ENCODE measurements around the gene MAD1L1. TPM values are rescaled to one million over a fixed set of nuclear protein-coding genes. Genes with fewer than 3 reads are reported as not detected.

Gene MAD1L1
- total and polyA plus RNA-seq, 10 donors: 47.3 to 118 (median 68.2) TPM

GRCh38 chr7:2274666-2275065, 41.9 kb upstream of the MAD1L1 start:
- intact Hi-C loops (cut with DNase I; ENCODE audit: low total_unique reads): no loop called here
- peaks cover 6 to 34% (median 20%) of the 10 kb centered on the region in 6 donors for H3K4me1 ChIP-seq
- no peaks in the 10 kb centered on the region for H3K27me3 ChIP-seq (replicated peaks in 1 of 7)
- no peak overlapping the region for H3K4me3 ChIP-seq
- WGBS, 5 donors: 78 to 96% (median 93%) methylated on average over 4 to 7 of the region's 7 CpGs
- H3K36me3 ChIP-seq: peaks cover 0 to 89% (median 59%) of the 10 kb centered on the region in 6 donors
- no peaks in the 10 kb centered on the region for H3K9me3 ChIP-seq
- TF ChIP-seq POLR2AphosphoS5 (IDR thresholded peaks at IDR 0.05) (peak in 1 of 3 donors; percentile 22), CTCF (IDR thresholded peaks at IDR 0.05 in 8 of 11, conservative IDR thresholded peaks at IDR 0.05 in 3 of 11) (no peak), POLR2A (IDR thresholded peaks at IDR 0.05) (no peak)
- DNase-seq: no peak
- H3K27ac ChIP-seq: no peak overlapping the region

- Histone ChIP-seq H3K27ac (no peak overlapping the region), H3K4me3 (no peak overlapping the region), H3K9me3 (no peaks in the 10 kb centered on the region), H3K4me1 (peaks cover 8 to 33% (median 20%) of the 10 kb centered on the region in 6 donors), H3K27me3 (replicated peaks in 1 of 7) (no peaks in the 10 kb centered on the region), H3K36me3 (peaks cover 0 to 90% (median 59%) of the 10 kb centered on the region in 6 donors)
- peak in 2 of 3 donors; percentile 22 to 68 for TF ChIP-seq POLR2AphosphoS5 (IDR thresholded peaks at IDR 0.05)
- no peak for TF ChIP-seq POLR2A (IDR thresholded peaks at IDR 0.05)
- intact Hi-C loops (cut with DNase I; ENCODE audit: low total_unique reads): no loop called here
- no peak for DNase-seq
- WGBS, 5 donors: 89 to 96% (median 92%) methylated on average over 20 of the region's 20 CpGs
These were observed 41.1 kb upstream of the MAD1L1 start for GRCh38 chr7:2273866-2274265.

- H3K36me3 ChIP-seq: peaks cover 0 to 78% (median 54%) of the 10 kb centered on the region in 6 donors
- intact Hi-C loops (cut with DNase I; ENCODE audit: low total_unique reads): no loop called here
- peak in 2 of 3 donors; percentile 2 to 6 for TF ChIP-seq POLR2AphosphoS5 (IDR thresholded peaks at IDR 0.05)
- no peak for TF ChIP-seq POLR2A (IDR thresholded peaks at IDR 0.05)
- H3K4me3 ChIP-seq: no peak overlapping the region
- H3K4me1 ChIP-seq: peaks cover 8 to 33% (median 20%) of the 10 kb centered on the region in 6 donors
- H3K9me3 ChIP-seq: no peaks in the 10 kb centered on the region
- WGBS, 5 donors: 80 to 91% (median 86%) methylated on average over 8 to 9 of the region's 9 CpGs
- H3K27ac ChIP-seq: peak overlapping the region in 6 of 8 donors; percentile 46 to 81 (median 68)
- no peak for DNase-seq
- H3K27me3 ChIP-seq (replicated peaks in 1 of 7): no peaks in the 10 kb centered on the region
These were observed 39.3 kb upstream of the MAD1L1 start for GRCh38 chr7:2272031-2272430.

- no peak overlapping the region for H3K4me3 ChIP-seq
- no peaks in the 10 kb centered on the region for H3K9me3 ChIP-seq
- H3K4me1 ChIP-seq: peaks cover 8 to 36% (median 20%) of the 10 kb centered on the region in 6 donors
- H3K36me3 ChIP-seq: peaks cover 0 to 78% (median 52%) of the 10 kb centered on the region in 6 donors
- intact Hi-C loops (cut with DNase I; ENCODE audit: low total_unique reads): no loop called here
- H3K27me3 ChIP-seq (replicated peaks in 1 of 7): no peaks in the 10 kb centered on the region
- DNase-seq: no peak
- 72 to 80% (median 78%) methylated on average over 24 to 27 of the region's 27 CpGs for WGBS, 5 donors
- TF ChIP-seq POLR2A (IDR thresholded peaks at IDR 0.05) (no peak), CTCF (IDR thresholded peaks at IDR 0.05 in 8 of 11, conservative IDR thresholded peaks at IDR 0.05 in 3 of 11) (no peak), POLR2AphosphoS5 (IDR thresholded peaks at IDR 0.05) (peak in 2 of 3 donors; percentile 42 to 57)
- peak overlapping the region in 6 of 8 donors; percentile 46 to 81 (median 68) for H3K27ac ChIP-seq
These were observed 38.7 kb upstream of the MAD1L1 start for GRCh38 chr7:2271273-2272026.

- no peak for TF ChIP-seq POLR2A (IDR thresholded peaks at IDR 0.05)
- TF ChIP-seq CTCF (IDR thresholded peaks at IDR 0.05 in 8 of 11, conservative IDR thresholded peaks at IDR 0.05 in 3 of 11): no peak
- no peak for TF ChIP-seq POLR2AphosphoS5 (IDR thresholded peaks at IDR 0.05)
- Histone ChIP-seq H3K4me3 (no peak overlapping the region), H3K36me3 (peaks cover 0 to 78% (median 51%) of the 10 kb centered on the region in 6 donors), H3K27ac (peak overlapping the region in 5 of 8 donors; percentile 60 to 81 (median 75)), H3K4me1 (peaks cover 8 to 36% (median 20%) of the 10 kb centered on the region in 6 donors), H3K9me3 (no peaks in the 10 kb centered on the region), H3K27me3 (replicated peaks in 1 of 7) (no peaks in the 10 kb centered on the region)
- DNase-seq: no peak
- intact Hi-C loops (cut with DNase I; ENCODE audit: low total_unique reads): no loop called here
- WGBS, 5 donors: 70 to 83% (median 82%) methylated on average over 8 of the region's 8 CpGs
These were observed 37.8 kb upstream of the MAD1L1 start for GRCh38 chr7:2270495-2270894.
